NCI-H748 treated with DMSO at 0.1 percent for 48 hours (cell line): ENCODE data around the gene DRAXIN.

ENCODE experiments used
- DNase-seq: peaks from one replicate; lab custom pipeline; 2025; lab: John Stamatoyannopoulos, UW

The DRAXIN gene

GRCh38 chr1:11654939-11655808, 36.3 kb upstream of the DRAXIN start:
- no peak for DNase-seq

- DNase-seq: no peak
Observed at GRCh38 chr1:11657654-11658053, 33.9 kb upstream of the DRAXIN start.

- no peak for DNase-seq
Observed at GRCh38 chr1:11658542-11658941, 33.0 kb upstream of the DRAXIN start.

- DNase-seq: no peak
Observed at GRCh38 chr1:11659748-11660147, 31.8 kb upstream of the DRAXIN start.

GRCh38 chr1:11661103-11661502, 30.4 kb upstream of the DRAXIN start:
- DNase-seq: no peak

GRCh38 chr1:11664336-11665065, 27.0 kb upstream of the DRAXIN start:
- DNase-seq: no peak

- DNase-seq: no peak
Observed at GRCh38 chr1:11668516-11668915, 23.0 kb upstream of the DRAXIN start.

- DNase-seq: no peak
Observed at GRCh38 chr1:11670747-11671146, 20.8 kb upstream of the DRAXIN start.

GRCh38 chr1:11671205-11671543, 20.3 kb upstream of the DRAXIN start:
- DNase-seq: no peak

GRCh38 chr1:11671544-11672286, 19.8 kb upstream of the DRAXIN start:
- DNase-seq: no peak

- DNase-seq: no peak
Observed at GRCh38 chr1:11673089-11673769, 18.3 kb upstream of the DRAXIN start.

GRCh38 chr1:11674488-11674887, 17.0 kb upstream of the DRAXIN start:
- DNase-seq: no peak

- no peak for DNase-seq
Observed at GRCh38 chr1:11675325-11675724, 16.2 kb upstream of the DRAXIN start.

- no peak for DNase-seq
Observed at GRCh38 chr1:11676386-11677103, 15.0 kb upstream of the DRAXIN start.

- DNase-seq: no peak
Observed at GRCh38 chr1:11678442-11678841, 13.1 kb upstream of the DRAXIN start.

GRCh38 chr1:11680270-11681070, 11.0 kb upstream of the DRAXIN start:
- DNase-seq: no peak

GRCh38 chr1:11681071-11681771, 10.3 kb upstream of the DRAXIN start, which contains the start of gene MAD2L2:
TSS of gene MAD2L2 (minus strand) at chr1:11681148. CDS start at chr1:11680601, 547 bp downstream.
- peak; percentile 59 for DNase-seq

GRCh38 chr1:11682287-11682771, 9.2 kb upstream of the DRAXIN start:
- no peak for DNase-seq

- DNase-seq: no peak
Observed at GRCh38 chr1:11682799-11683198, 8.7 kb upstream of the DRAXIN start.

GRCh38 chr1:11684070-11684469, 7.4 kb upstream of the DRAXIN start:
- DNase-seq: no peak
